CD8-positive, alpha-beta memory T cell (primary cell): ENCODE data around the gene CDC42EP3. TPM values are rescaled to one million over a fixed set of nuclear protein-coding genes. Genes with fewer than 3 reads are reported as not detected.

ENCODE experiments used
- CTCF ChIA-PET: fragments of 350-600 bp; sonication (Branson Sonifier 250); formaldehyde crosslinking; loops from one replicate; lab custom pipeline; 2021; ENCODE audit warnings: antibody characterized with exemption; lab: Charles Lee
- POLR2A ChIA-PET: fragments of 350-600 bp; sonication (Branson Sonifier 250); formaldehyde crosslinking; loops from one replicate; lab custom pipeline; 2021; ENCODE audit warnings: antibody characterized with exemption; lab: Charles Lee
- DNase-seq, 5 donors: peaks; one replicate each; pipeline versions ENCODE4 v3.0.0 to v3.0.0-alpha.2; 2020 to 2022; ENCODE audit warnings: mixed read lengths in 1 of 5
- H3K27ac ChIP-seq: one replicate; pipeline ENCODE4 v1.7.0; 2013; ENCODE audit warnings: low read depth, mild to moderate bottlenecking, low read length, moderate library complexity
- H3K27me3 ChIP-seq: 2 replicates; pipeline ENCODE4 v1.7.0; 2013; ENCODE audit warnings: low read length, mild to moderate bottlenecking; ENCODE audit not compliant: insufficient read depth, poor library complexity, severe bottlenecking
- H3K36me3 ChIP-seq: 2 replicates; pipeline ENCODE4 v1.7.0; 2013; ENCODE audit warnings: mild to moderate bottlenecking, low read length, moderate library complexity; ENCODE audit not compliant: insufficient read depth
- H3K4me1 ChIP-seq: 2 replicates; pipeline ENCODE4 v1.7.0; 2013; ENCODE audit warnings: mild to moderate bottlenecking, low read length, moderate library complexity; ENCODE audit not compliant: insufficient read depth
- H3K4me3 ChIP-seq: 2 replicates; pipeline ENCODE4 v1.7.0; 2013; ENCODE audit warnings: mild to moderate bottlenecking, low read length
- H3K9me3 ChIP-seq: 2 replicates; pipeline ENCODE4 v1.7.0; 2013; ENCODE audit warnings: mild to moderate bottlenecking, low read length
- H3K27ac Mint-ChIP-seq, 8 donors: one replicate each; pipeline ENCODE4 v1.8.0; 2020 to 2021; ENCODE audit warnings: mixed read lengths in 8 of 8, mild to moderate bottlenecking in 6 of 8, inconsistent platforms in 3 of 8, moderate library complexity in 3 of 8
- H3K27me3 Mint-ChIP-seq, 2 donors: one replicate each; pipeline ENCODE4 v1.8.0; 2020 to 2021; ENCODE audit warnings: mixed read lengths in 2 of 2, mild to moderate bottlenecking in 1 of 2, moderate library complexity in 1 of 2
- H3K36me3 Mint-ChIP-seq, 3 donors: one replicate each; pipeline ENCODE4 v1.8.0; 2020 to 2021; ENCODE audit warnings: mixed read lengths in 3 of 3, inconsistent platforms in 1 of 3, mild to moderate bottlenecking in 1 of 3
- H3K4me1 Mint-ChIP-seq, 3 donors: one replicate each; pipeline ENCODE4 v1.8.0; 2020 to 2021; ENCODE audit warnings: mixed read lengths in 3 of 3, inconsistent platforms in 1 of 3, mild to moderate bottlenecking in 1 of 3
- H3K4me3 Mint-ChIP-seq, 7 donors: one replicate each; pipeline ENCODE4 v1.8.0; 2020 to 2021; ENCODE audit warnings: mixed read lengths in 7 of 7, mild to moderate bottlenecking in 6 of 7, moderate library complexity in 4 of 7, inconsistent platforms in 2 of 7
- H3K9me3 Mint-ChIP-seq, 5 donors: one replicate each; pipeline ENCODE4 v1.8.0; 2020 to 2022; ENCODE audit warnings: mixed read lengths in 5 of 5, mild to moderate bottlenecking in 3 of 5, moderate library complexity in 2 of 5, inconsistent platforms in 1 of 5
- polyA plus RNA-seq: library from polyadenylated mRNA; unstranded; fragments of 300-500 nt; fragmentation: Illumina TruSeq; gene quantifications from one replicate; pipeline ENCODE4 v1.2.3, GENCODE V29; 2021
- total RNA-seq, 2 experiments: library from RNA; stranded (reverse); gene quantifications; one replicate each; pipeline ENCODE4 v1.2.3, GENCODE V29; 2021

CDC42EP3 gene
- total and polyA plus RNA-seq, 3 experiments from 2014 or later, result 37.1 to 141 (median 39.1) TPM

- H3K4me3 ChIP-seq, result no peak overlapping the region
- H3K27me3 ChIP-seq, result no peaks in the 10 kb centered on the region
- peaks cover 51% of the 10 kb centered on the region for H3K4me1 ChIP-seq
- H3K27me3 Mint-ChIP-seq, result no peaks in the 10 kb centered on the region
- no peak overlapping the region for H3K27ac ChIP-seq
- no peaks in the 10 kb centered on the region for H3K9me3 ChIP-seq
- H3K27ac Mint-ChIP-seq, result peak overlapping the region in 6 of 8 donors; percentile 9 to 98 (median 80)
- peaks cover 11 to 26% (median 17%) of the 10 kb centered on the region in 3 donors for H3K36me3 Mint-ChIP-seq
- H3K36me3 ChIP-seq, result no peaks in the 10 kb centered on the region
- no peak for DNase-seq
- peaks cover 74 to 88% (median 83%) of the 10 kb centered on the region in 3 donors for H3K4me1 Mint-ChIP-seq
- ChIA-PET POLR2A (interaction anchor here (1.1 kb wide), 1 partner anchor 28 kb away, joined by 5 read pairs; no protein-coding TSS in a partner anchor), CTCF (interaction anchor here (0.9 kb wide), 1 partner anchor 21 kb away, joined by 3 read pairs; no protein-coding TSS in a partner anchor)
- no peaks in the 10 kb centered on the region for H3K9me3 Mint-ChIP-seq
- H3K4me3 Mint-ChIP-seq, result no peak overlapping the region
These were observed 43.7 kb downstream of the CDC42EP3 start for GRCh38 chr2:37627710-37628109.

- DNase-seq, result peak; percentile 38 to 77 (median 75)
- peak overlapping the region; percentile 88 to 98 (median 96) for H3K27ac Mint-ChIP-seq
- peak overlapping the region; percentile 1 to 83 (median 76) for H3K4me3 Mint-ChIP-seq
- ChIA-PET POLR2A (interaction anchor here (0.6 to 2.4 kb wide), 10 partner anchors 8 to 977 kb away, joined by 3 to 20 read pairs (median 4); partner anchors contain the start of gene CDC42EP3), CTCF (interaction anchor here (1.0 to 1.9 kb wide), 15 partner anchors 20 to 230 kb away, joined by 3 to 8 read pairs (median 3); no protein-coding TSS in a partner anchor)
- no peaks in the 10 kb centered on the region for H3K27me3 ChIP-seq
- H3K9me3 Mint-ChIP-seq, result no peaks in the 10 kb centered on the region
- H3K36me3 ChIP-seq, result no peaks in the 10 kb centered on the region
- H3K27ac ChIP-seq, result no peak overlapping the region
- no peaks in the 10 kb centered on the region for H3K27me3 Mint-ChIP-seq
- H3K4me1 Mint-ChIP-seq, result peaks cover 73 to 91% (median 83%) of the 10 kb centered on the region in 3 donors
- H3K36me3 Mint-ChIP-seq, result peaks cover 17 to 26% (median 25%) of the 10 kb centered on the region in 3 donors
- no peaks in the 10 kb centered on the region for H3K9me3 ChIP-seq
- H3K4me1 ChIP-seq, result peaks cover 55% of the 10 kb centered on the region
- peak overlapping the region; percentile 22 for H3K4me3 ChIP-seq
These were observed 45.5 kb downstream of the CDC42EP3 start for GRCh38 chr2:37625796-37626571.

- Mint-ChIP-seq H3K4me3 (peak overlapping the region in 6 of 7 donors; percentile 69 to 83 (median 76)), H3K9me3 (no peaks in the 10 kb centered on the region), H3K27me3 (no peaks in the 10 kb centered on the region), H3K27ac (peak overlapping the region; percentile 88 to 98 (median 96)), H3K4me1 (peaks cover 74 to 91% (median 83%) of the 10 kb centered on the region in 3 donors), H3K36me3 (peaks cover 12 to 32% (median 23%) of the 10 kb centered on the region in 3 donors)
- no peak for DNase-seq
- H3K27ac ChIP-seq, result no peak overlapping the region
- H3K4me1 ChIP-seq, result peaks cover 55% of the 10 kb centered on the region
- no peaks in the 10 kb centered on the region for H3K36me3 ChIP-seq
- H3K4me3 ChIP-seq, result no peak overlapping the region
- POLR2A ChIA-PET, result interaction anchor here (0.9 to 2.4 kb wide), 8 partner anchors 10 to 73 kb away, joined by 3 to 20 read pairs (median 6); partner anchors contain the start of gene CDC42EP3
- H3K27me3 ChIP-seq, result no peaks in the 10 kb centered on the region
- CTCF ChIA-PET, result interaction anchor here (1.0 to 1.9 kb wide), 13 partner anchors 21 to 229 kb away, joined by 3 to 7 read pairs (median 3); no protein-coding TSS in a partner anchor
- H3K9me3 ChIP-seq, result no peaks in the 10 kb centered on the region
These were observed 46.3 kb downstream of the CDC42EP3 start for GRCh38 chr2:37625156-37625555.

- no peaks in the 10 kb centered on the region for H3K27me3 ChIP-seq
- Mint-ChIP-seq H3K27me3 (no peaks in the 10 kb centered on the region), H3K9me3 (no peaks in the 10 kb centered on the region), H3K27ac (peak overlapping the region; percentile 88 to 98 (median 96)), H3K4me3 (peak overlapping the region; percentile 7 to 83 (median 76)), H3K4me1 (peaks cover 74 to 91% (median 84%) of the 10 kb centered on the region in 3 donors), H3K36me3 (peaks cover 13 to 28% (median 15%) of the 10 kb centered on the region in 3 donors)
- ChIA-PET POLR2A (interaction anchor here (0.9 to 3.5 kb wide), 8 partner anchors 10 to 72 kb away, joined by 3 to 24 read pairs (median 3); partner anchors contain the start of gene CDC42EP3), CTCF (interaction anchor here (0.8 to 2.4 kb wide), 10 partner anchors 12 to 210 kb away, joined by 3 to 11 read pairs (median 4); no protein-coding TSS in a partner anchor)
- no peak overlapping the region for H3K4me3 ChIP-seq
- DNase-seq, result peak in 2 of 5 donors; percentile 37 to 55
- H3K4me1 ChIP-seq, result peaks cover 59% of the 10 kb centered on the region
- no peaks in the 10 kb centered on the region for H3K9me3 ChIP-seq
- H3K36me3 ChIP-seq, result no peaks in the 10 kb centered on the region
- peak overlapping the region; percentile 8 for H3K27ac ChIP-seq
These were observed 47.2 kb downstream of the CDC42EP3 start for GRCh38 chr2:37623971-37624900.

- no peaks in the 10 kb centered on the region for H3K9me3 ChIP-seq
- no peak for DNase-seq
- CTCF ChIA-PET, result interaction anchor here (0.8 to 2.4 kb wide), 8 partner anchors 11 to 208 kb away, joined by 3 to 11 read pairs (median 4); no protein-coding TSS in a partner anchor
- H3K27me3 ChIP-seq, result no peaks in the 10 kb centered on the region
- H3K4me1 ChIP-seq, result peaks cover 59% of the 10 kb centered on the region
- Mint-ChIP-seq H3K4me1 (peaks cover 72 to 93% (median 89%) of the 10 kb centered on the region in 3 donors), H3K27ac (peak overlapping the region; percentile 88 to 98 (median 96)), H3K4me3 (peak overlapping the region in 6 of 7 donors; percentile 41 to 83 (median 76)), H3K36me3 (peaks cover 10 to 31% (median 14%) of the 10 kb centered on the region in 3 donors), H3K27me3 (no peaks in the 10 kb centered on the region), H3K9me3 (no peaks in the 10 kb centered on the region)
- no peak overlapping the region for H3K4me3 ChIP-seq
- POLR2A ChIA-PET, result interaction anchor here (0.9 to 3.5 kb wide), 6 partner anchors 9 to 41 kb away, joined by 3 to 24 read pairs (median 3); no protein-coding TSS in a partner anchor
- H3K27ac ChIP-seq, result peak overlapping the region; percentile 8
- H3K36me3 ChIP-seq, result no peaks in the 10 kb centered on the region
These were observed 48.0 kb downstream of the CDC42EP3 start for GRCh38 chr2:37623406-37623805.

- ChIA-PET CTCF (interaction anchor here (1.2 to 2.4 kb wide), 5 partner anchors 10 to 208 kb away, joined by 3 to 11 read pairs (median 7); no protein-coding TSS in a partner anchor), POLR2A (interaction anchor here (1.0 to 3.5 kb wide), 2 partner anchors 8 to 22 kb away, joined by 3 to 24 read pairs; no protein-coding TSS in a partner anchor)
- no peak overlapping the region for H3K27ac ChIP-seq
- H3K4me1 Mint-ChIP-seq, result peaks cover 80 to 96% (median 93%) of the 10 kb centered on the region in 3 donors
- no peaks in the 10 kb centered on the region for H3K36me3 ChIP-seq
- peak overlapping the region in 3 of 7 donors; percentile 5 to 83 (median 78) for H3K4me3 Mint-ChIP-seq
- H3K4me3 ChIP-seq, result no peak overlapping the region
- H3K27me3 Mint-ChIP-seq, result no peaks in the 10 kb centered on the region
- H3K4me1 ChIP-seq, result peaks cover 63% of the 10 kb centered on the region
- peaks cover 12 to 36% (median 14%) of the 10 kb centered on the region in 3 donors for H3K36me3 Mint-ChIP-seq
- H3K9me3 Mint-ChIP-seq, result no peaks in the 10 kb centered on the region
- H3K9me3 ChIP-seq, result no peaks in the 10 kb centered on the region
- no peak for DNase-seq
- H3K27me3 ChIP-seq, result no peaks in the 10 kb centered on the region
- H3K27ac Mint-ChIP-seq, result peak overlapping the region; percentile 88 to 98 (median 96)
These were observed 48.9 kb downstream of the CDC42EP3 start for GRCh38 chr2:37622450-37623100.
